ENCODE data around the gene CNTN4. TPM values are rescaled to one million over a fixed set of nuclear protein-coding genes. Genes with fewer than 3 reads are reported as not detected.

CNTN4 gene
- total and polyA plus RNA-seq, 2 donors (not counting 3 experiments of a cell fraction or from before 2014, with no cell fraction given) = not detected

DNA sequence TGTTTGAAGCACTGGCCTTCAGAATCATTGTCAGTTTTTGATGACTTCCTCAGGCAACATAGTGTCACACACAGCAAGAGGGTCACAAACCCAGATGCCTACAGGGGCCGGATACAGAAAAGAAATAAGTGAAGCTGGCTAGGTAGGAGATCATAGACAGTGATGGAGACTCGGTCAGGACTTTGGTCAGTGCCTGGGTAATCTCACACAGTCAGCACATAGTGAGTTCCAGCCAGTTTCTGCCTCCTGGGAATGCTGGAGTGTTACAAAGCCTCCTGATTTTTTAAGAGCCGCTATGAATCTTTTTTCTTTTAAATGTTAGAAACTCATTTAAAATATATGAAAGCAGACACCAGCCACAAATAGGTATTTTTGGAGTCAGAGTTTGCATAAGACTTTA is 612.4 kb downstream of the CNTN4 start:
- H3K27me3 ChIP-seq (ENCODE audit: control insufficient read depth in 2 of 2, insufficient read depth in 2 of 2, low read length in 2 of 2) = no peaks in the 10 kb centered on the region
- ChIA-PET POLR2A (no interaction called here), CTCF (no interaction called here)
- H3K79me2 ChIP-seq (ENCODE audit: control insufficient read depth, insufficient read depth, low read length) = no peaks in the 10 kb centered on the region
- no peaks in the 10 kb centered on the region for H3K4me1 ChIP-seq (ENCODE audit: control insufficient read depth, extremely low read depth, insufficient read depth, low read length)
- TF ChIP-seq EZH2 (IDR thresholded peaks at IDR 0.05; ENCODE audit: borderline replicate concordance, low read depth, low read length, severe bottlenecking) (no peak), FOS (IDR thresholded peaks at IDR 0.05; ENCODE audit: borderline replicate concordance, insufficient read depth, low read length) (no peak)
- TF ChIP-seq, protein P1, sequence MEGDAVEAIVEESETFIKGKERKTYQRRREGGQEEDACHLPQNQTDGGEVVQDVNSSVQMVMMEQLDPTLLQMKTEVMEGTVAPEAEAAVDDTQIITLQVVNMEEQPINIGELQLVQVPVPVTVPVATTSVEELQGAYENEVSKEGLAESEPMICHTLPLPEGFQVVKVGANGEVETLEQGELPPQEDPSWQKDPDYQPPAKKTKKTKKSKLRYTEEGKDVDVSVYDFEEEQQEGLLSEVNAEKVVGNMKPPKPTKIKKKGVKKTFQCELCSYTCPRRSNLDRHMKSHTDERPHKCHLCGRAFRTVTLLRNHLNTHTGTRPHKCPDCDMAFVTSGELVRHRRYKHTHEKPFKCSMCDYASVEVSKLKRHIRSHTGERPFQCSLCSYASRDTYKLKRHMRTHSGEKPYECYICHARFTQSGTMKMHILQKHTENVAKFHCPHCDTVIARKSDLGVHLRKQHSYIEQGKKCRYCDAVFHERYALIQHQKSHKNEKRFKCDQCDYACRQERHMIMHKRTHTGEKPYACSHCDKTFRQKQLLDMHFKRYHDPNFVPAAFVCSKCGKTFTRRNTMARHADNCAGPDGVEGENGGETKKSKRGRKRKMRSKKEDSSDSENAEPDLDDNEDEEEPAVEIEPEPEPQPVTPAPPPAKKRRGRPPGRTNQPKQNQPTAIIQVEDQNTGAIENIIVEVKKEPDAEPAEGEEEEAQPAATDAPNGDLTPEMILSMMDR (IDR thresholded peaks at IDR 0.05; ENCODE audit: extremely low read depth in 1 of 2, insufficient read depth in 1 of 2, low read depth in 1 of 2, low read length in 2 of 2) = no peak
- TF ChIP-seq, protein P2, sequence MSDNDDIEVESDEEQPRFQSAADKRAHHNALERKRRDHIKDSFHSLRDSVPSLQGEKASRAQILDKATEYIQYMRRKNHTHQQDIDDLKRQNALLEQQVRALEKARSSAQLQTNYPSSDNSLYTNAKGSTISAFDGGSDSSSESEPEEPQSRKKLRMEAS (IDR thresholded peaks at IDR 0.05; ENCODE audit: insufficient read depth, insufficient read length) = no peak
- no peak overlapping the region for H3K4me2 ChIP-seq (ENCODE audit: insufficient read depth, low read length)
- no peaks in the 10 kb centered on the region for H3K36me3 ChIP-seq (ENCODE audit: control insufficient read depth in 2 of 2, extremely low read depth in 1 of 2, insufficient read depth in 2 of 2, low read length in 2 of 2)
- no peak overlapping the region for H3K9ac ChIP-seq (replicated peaks; ENCODE audit: extremely low read depth, insufficient read depth, low read length)
- H4K20me1 ChIP-seq (replicated peaks; ENCODE audit: control insufficient read depth, extremely low read depth, insufficient read depth, low read length) = no peaks in the 10 kb centered on the region
- dilution Hi-C loops (cut with MboI; ENCODE audit: extremely low pct_ligation_motif_present, low sequenced_read_pairs) = no loop called here
- intact Hi-C loops (cut with micrococcal nuclease) = no loop called here
- H3K9me3 ChIP-seq (replicated peaks; ENCODE audit: control insufficient read depth, insufficient read depth, low read length) = no peaks in the 10 kb centered on the region
- DNase-seq (ENCODE audit: low read depth, low spot score) = no peak
- BruUV-seq (replicated peaks) = no TSS peak
- no peak overlapping the region for H3K27ac ChIP-seq (ENCODE audit: insufficient read depth, low read depth, low read length)
- no peak overlapping the region for H2AFZ ChIP-seq (ENCODE audit: low read depth, low read length)
- H3K9me1 ChIP-seq (replicated peaks; ENCODE audit: control insufficient read depth, extremely low read depth, insufficient read depth, low read length) = no peaks in the 10 kb centered on the region
- no peak overlapping the region for H3K4me3 ChIP-seq (replicated peaks in 1 of 3; ENCODE audit: insufficient read depth in 1 of 3, low read depth in 1 of 3, low read length in 3 of 3)
- FAIRE-seq = no peak

DNA sequence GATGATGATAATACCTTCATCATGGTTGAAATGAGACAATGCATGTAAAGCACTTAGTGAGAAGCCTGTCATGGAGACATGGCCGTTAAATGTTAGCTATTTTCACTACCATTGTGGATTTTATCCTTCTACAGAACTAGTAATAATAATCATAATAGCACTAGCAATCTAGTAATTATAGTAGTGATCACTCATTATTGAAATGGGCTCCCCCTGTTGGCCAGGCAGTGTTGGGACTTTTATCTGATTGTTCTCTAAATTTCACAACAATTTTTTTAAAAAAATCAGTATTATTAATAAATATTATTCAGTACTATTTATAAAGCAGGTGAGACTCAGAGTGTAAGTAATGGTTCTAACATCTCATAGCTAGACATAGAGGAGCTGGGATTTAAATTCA is 615.3 kb downstream of the CNTN4 start:
- intact Hi-C loops (cut with micrococcal nuclease) (no loop called here), dilution Hi-C loops (cut with MboI; ENCODE audit: extremely low pct_ligation_motif_present, low sequenced_read_pairs) (no loop called here)
- Histone ChIP-seq H2AFZ (ENCODE audit: low read depth, low read length) (no peak overlapping the region), H3K4me2 (ENCODE audit: insufficient read depth, low read length) (no peak overlapping the region), H3K27me3 (ENCODE audit: control insufficient read depth in 2 of 2, insufficient read depth in 2 of 2, low read length in 2 of 2) (no peaks in the 10 kb centered on the region), H3K9ac (replicated peaks; ENCODE audit: extremely low read depth, insufficient read depth, low read length) (no peak overlapping the region), H3K4me3 (replicated peaks in 1 of 3; ENCODE audit: insufficient read depth in 1 of 3, low read depth in 1 of 3, low read length in 3 of 3) (no peak overlapping the region), H3K4me1 (ENCODE audit: control insufficient read depth, extremely low read depth, insufficient read depth, low read length) (no peaks in the 10 kb centered on the region), H3K9me1 (replicated peaks; ENCODE audit: control insufficient read depth, extremely low read depth, insufficient read depth, low read length) (no peaks in the 10 kb centered on the region), H3K9me3 (replicated peaks; ENCODE audit: control insufficient read depth, insufficient read depth, low read length) (no peaks in the 10 kb centered on the region), H3K27ac (ENCODE audit: insufficient read depth, low read depth, low read length) (no peak overlapping the region), H3K79me2 (ENCODE audit: control insufficient read depth, insufficient read depth, low read length) (no peaks in the 10 kb centered on the region), H3K36me3 (ENCODE audit: control insufficient read depth in 2 of 2, extremely low read depth in 1 of 2, insufficient read depth in 2 of 2, low read length in 2 of 2) (no peaks in the 10 kb centered on the region), H4K20me1 (replicated peaks; ENCODE audit: control insufficient read depth, extremely low read depth, insufficient read depth, low read length) (no peaks in the 10 kb centered on the region)
- CTCF ChIA-PET = no interaction called here
- FAIRE-seq = no peak
- DNase-seq (ENCODE audit: low read depth, low spot score) = no peak
- TF ChIP-seq FOS (IDR thresholded peaks at IDR 0.05; ENCODE audit: borderline replicate concordance, insufficient read depth, low read length) (no peak), POLR2A (IDR thresholded peaks at IDR 0.05; ENCODE audit: low read depth, low read length) (no peak), JUN (IDR thresholded peaks at IDR 0.05; ENCODE audit: borderline replicate concordance, insufficient read depth, insufficient read length, low read depth) (no peak), MYC (IDR thresholded peaks at IDR 0.05; ENCODE audit: low read depth, low read length) (no peak), GATA2 (IDR thresholded peaks at IDR 0.05; ENCODE audit: insufficient read depth, insufficient read length, low read depth, low read length) (no peak)
- TF ChIP-seq, protein P2 (IDR thresholded peaks at IDR 0.05; ENCODE audit: insufficient read depth, insufficient read length) = no peak
- TF ChIP-seq, protein P1 (IDR thresholded peaks at IDR 0.05; ENCODE audit: extremely low read depth in 1 of 2, insufficient read depth in 1 of 2, low read depth in 1 of 2, low read length in 2 of 2) = no peak
- POLR2A ChIA-PET = no interaction called here
- no TSS peak for BruUV-seq (replicated peaks)

Data from endothelial cell of umbilical vein (primary cell).